ENCODE measurements around the gene DIDO1. TPM values are rescaled to one million over a fixed set of nuclear protein-coding genes. Genes with fewer than 3 reads are reported as not detected.

DIDO1 gene
- total RNA-seq, 4 donors from 2014 or later: 24.2 to 39.3 (median 28.7) TPM

DNA sequence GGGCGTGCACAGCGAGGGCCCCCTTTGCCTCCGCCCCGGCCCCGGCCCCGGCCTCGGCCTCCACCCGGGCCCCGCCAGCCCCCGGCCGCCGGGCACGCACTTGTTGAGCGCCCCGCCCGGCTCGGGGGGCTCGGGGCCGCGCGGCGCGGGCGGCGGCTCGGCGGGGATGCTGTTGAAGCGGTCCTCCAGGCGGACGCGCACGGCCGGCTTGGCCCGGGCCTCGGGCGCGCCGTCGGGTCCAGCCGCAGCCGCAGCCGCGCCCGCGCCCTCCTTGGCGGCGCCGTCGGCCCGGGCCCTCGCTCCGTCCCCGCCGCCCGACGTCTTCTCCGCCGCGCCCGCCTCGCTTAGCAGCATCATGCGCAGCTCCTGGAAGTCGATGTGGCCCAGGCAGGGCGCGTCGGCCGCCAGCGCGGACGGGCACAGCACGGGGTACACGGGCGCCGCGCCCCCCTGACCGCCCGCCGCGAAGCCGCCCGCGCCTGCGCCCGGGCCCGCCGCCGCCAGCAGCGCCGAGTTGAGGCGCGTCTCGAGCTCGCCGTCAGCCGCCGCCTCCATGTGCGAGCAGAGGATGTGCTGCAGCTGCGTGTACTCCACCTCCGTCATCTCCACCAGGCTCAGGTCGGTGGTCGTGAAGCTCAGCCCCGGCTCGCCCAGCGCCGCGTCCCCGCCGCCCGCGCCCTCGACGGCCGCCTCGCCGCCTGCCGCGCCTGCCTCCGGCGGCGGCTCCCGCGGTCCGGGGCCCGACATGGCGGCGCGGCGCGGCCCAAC, 65.2 kb downstream of the DIDO1 start:
- ATAC-seq (peak; percentile 17 to 44), DNase-seq (no peak)
- intact Hi-C loops (cut with DNase I; ENCODE audit: low total_unique reads) (loop anchor here (5.0 kb wide), 1 partner anchor 356 kb away; the partner anchor contains the start of gene YTHDF1), in situ Hi-C loops (cut with MboI; ENCODE audit: low sequenced_read_pairs in 4 of 4) (no loop called here)
- H3K4me3 ChIP-seq: peak overlapping the region; percentile 40 to 52 (median 46)
- no peaks in the 10 kb centered on the region for H3K9me3 ChIP-seq
- H3K27ac ChIP-seq: no peak overlapping the region
- H3K27me3 ChIP-seq: no peaks in the 10 kb centered on the region
- peaks cover 0 to 9% of the 10 kb centered on the region in 2 donors for H3K36me3 ChIP-seq
- no peak for TF ChIP-seq CTCF (IDR thresholded peaks at IDR 0.05 in 4 of 5, conservative IDR thresholded peaks at IDR 0.05 in 1 of 5)
- no peak for TF ChIP-seq POLR2A (IDR thresholded peaks at IDR 0.05)
- peaks cover 9% of the 10 kb centered on the region in 2 donors for H3K4me1 ChIP-seq

DNA sequence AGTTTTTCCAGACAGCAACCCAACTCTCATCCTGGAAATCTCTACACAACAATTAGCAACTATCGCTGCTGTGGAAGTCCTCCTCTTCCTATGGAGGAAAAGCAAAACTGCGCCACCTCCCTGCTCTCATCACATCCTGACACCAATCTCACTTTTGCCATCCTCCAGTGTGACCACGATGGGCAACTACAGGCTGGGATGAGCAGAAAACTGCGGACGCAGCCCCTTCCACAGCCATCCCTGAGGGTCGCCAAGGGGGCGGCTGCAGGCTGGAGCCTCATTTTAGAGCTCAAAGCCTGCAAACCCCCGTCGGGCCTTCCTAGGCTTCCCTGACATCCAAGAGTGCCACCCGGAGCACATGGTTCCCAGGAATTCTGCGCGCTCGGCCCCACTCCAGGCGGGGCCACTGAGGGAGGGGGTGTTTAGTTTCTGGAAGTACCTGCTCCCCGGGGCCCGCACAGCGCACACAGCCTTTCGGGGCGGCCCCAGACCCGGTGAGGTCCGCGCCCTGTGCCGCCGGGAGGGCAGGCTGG, 65.8 kb downstream of the DIDO1 start:
- Histone ChIP-seq H3K27ac (no peak overlapping the region), H3K9me3 (no peaks in the 10 kb centered on the region), H3K4me3 (peak overlapping the region; percentile 11 to 42 (median 33)), H3K4me1 (peaks cover 9% of the 10 kb centered on the region in 2 donors), H3K27me3 (no peaks in the 10 kb centered on the region), H3K36me3 (peaks cover 0 to 9% of the 10 kb centered on the region in 2 donors)
- intact Hi-C loops (cut with DNase I; ENCODE audit: low total_unique reads): loop anchor here (5.0 kb wide), 1 partner anchor 357 kb away; the partner anchor contains the start of gene YTHDF1
- ATAC-seq (no peak), DNase-seq (no peak)
- in situ Hi-C loops (cut with MboI; ENCODE audit: low sequenced_read_pairs in 4 of 4): no loop called here
- TF ChIP-seq CTCF (IDR thresholded peaks at IDR 0.05 in 4 of 5, conservative IDR thresholded peaks at IDR 0.05 in 1 of 5): no peak
- TF ChIP-seq POLR2A (IDR thresholded peaks at IDR 0.05): no peak

- in situ Hi-C loops (cut with MboI; ENCODE audit: low sequenced_read_pairs in 4 of 4): no loop called here
- DNase-seq (no peak), ATAC-seq (no peak)
- TF ChIP-seq CTCF (IDR thresholded peaks at IDR 0.05 in 4 of 5, conservative IDR thresholded peaks at IDR 0.05 in 1 of 5): no peak
- no peak for TF ChIP-seq POLR2A (IDR thresholded peaks at IDR 0.05)
- Histone ChIP-seq H3K9me3 (no peaks in the 10 kb centered on the region), H3K4me1 (peaks cover 9% of the 10 kb centered on the region in 2 donors), H3K27me3 (no peaks in the 10 kb centered on the region), H3K36me3 (peaks cover 0 to 9% of the 10 kb centered on the region in 2 donors), H3K27ac (no peak overlapping the region), H3K4me3 (no peak overlapping the region)
- intact Hi-C loops (cut with DNase I; ENCODE audit: low total_unique reads): loop anchor here (5.0 kb wide), 1 partner anchor 358 kb away; the partner anchor contains the start of gene YTHDF1
Observed at GRCh38 chr20:62859721-62860120, 66.6 kb downstream of the DIDO1 start.

- DNase-seq (no peak), ATAC-seq (no peak)
- Histone ChIP-seq H3K36me3 (peaks cover 0 to 9% of the 10 kb centered on the region in 2 donors), H3K4me1 (peaks cover 9% of the 10 kb centered on the region in 2 donors), H3K9me3 (no peaks in the 10 kb centered on the region), H3K27me3 (no peaks in the 10 kb centered on the region), H3K27ac (no peak overlapping the region), H3K4me3 (no peak overlapping the region)
- in situ Hi-C loops (cut with MboI; ENCODE audit: low sequenced_read_pairs in 4 of 4): no loop called here
- intact Hi-C loops (cut with DNase I; ENCODE audit: low total_unique reads): no loop called here
- TF ChIP-seq POLR2A (IDR thresholded peaks at IDR 0.05) (no peak), CTCF (IDR thresholded peaks at IDR 0.05 in 4 of 5, conservative IDR thresholded peaks at IDR 0.05 in 1 of 5) (no peak)
Observed at GRCh38 chr20:62858058-62858830, 68.1 kb downstream of the DIDO1 start.

Data from gastrocnemius medialis (tissue), 4 donors.